HepG2 (cell line): Measurements from ENCODE around the gene CTNNA1. TPM values are rescaled to one million over a fixed set of nuclear protein-coding genes. Genes with fewer than 3 reads are reported as not detected.

ENCODE experiments used
- ATAC-seq: fragments of 200-7000 bp; cut with Tn5 transposase; 3 replicates; pipeline ENCODE4 v1.9.1; 2020; ENCODE audit warnings: mild to moderate bottlenecking, moderate library complexity
- BruUV-seq: library from RNA; stranded (reverse); fragments of 400-500 nt; replicated peaks from 2 replicates; lab custom pipeline; 2021; lab: Mats Ljungman, UMichigan
- CTCF ChIA-PET: fragments of 300-600 bp; formaldehyde crosslinking; extraction: SDS; loops from one replicate; lab custom pipeline; 2021; ENCODE audit warnings: low total read pairs, inconsistent platforms, low intra/inter-chr PET ratio; lab: Yijun Ruan, JAX
- POLR2A ChIA-PET: fragments of 350-600 bp; sonication (Branson Sonifier 250); formaldehyde crosslinking; loops from one replicate; lab custom pipeline; 2020; ENCODE audit warnings: antibody characterized with exemption, inconsistent platforms; lab: Yijun Ruan, JAX
- DNase-seq: peaks from one replicate; pipeline ENCODE4 v3.0.0-alpha.2; 2015; ENCODE audit warnings: low spot score
- FAIRE-seq: peaks from 3 replicates; lab custom pipeline; 2011; peaks lifted over from hg19 to GRCh38; lab: Jason Lieb, UNC
- H2AFZ ChIP-seq: one replicate; pipeline ENCODE4 v1.6.1; 2011; ENCODE audit warnings: low read length, inconsistent platforms
- H3K27ac ChIP-seq: fragments of 300-600 bp; 3 replicates; pipeline ENCODE4 v1.8.0; 2011; ENCODE audit warnings: mixed run types, mild to moderate bottlenecking, mixed read lengths, low read length, inconsistent platforms; ENCODE audit not compliant: insufficient read depth; ENCODE audit errors: extremely low read length
- H3K27me3 ChIP-seq, 2 experiments: fragments of 200-600 bp in 1 of 2; 2 replicates in 1 of 2; 3 replicates in 1 of 2; pipeline versions ENCODE4 v1.6.0 to v1.8.0; 2011; ENCODE audit warnings: low read length in 2 of 2, mild to moderate bottlenecking in 2 of 2, moderate library complexity in 2 of 2, inconsistent platforms in 1 of 2; ENCODE audit not compliant: insufficient read depth in 2 of 2, control insufficient read depth in 1 of 2
- H3K36me3 ChIP-seq, 2 experiments: fragments of 200-600 bp in 1 of 2; replicated peaks in 1 of 2; 2 replicates in 1 of 2; 3 replicates in 1 of 2; pipeline versions ENCODE4 v1.5.1 to v1.8.0; 2011; ENCODE audit warnings: low read length in 2 of 2, inconsistent platforms in 1 of 2; ENCODE audit not compliant: insufficient read depth in 2 of 2, control insufficient read depth in 1 of 2
- H3K4me1 ChIP-seq: 2 replicates; pipeline ENCODE4 v1.5.1; 2012; ENCODE audit warnings: low read length, inconsistent platforms; ENCODE audit not compliant: insufficient read depth
- H3K4me2 ChIP-seq: 2 replicates; pipeline ENCODE4 v1.6.0; 2011; ENCODE audit warnings: low read depth, low read length, inconsistent platforms
- H3K4me3 ChIP-seq, 3 experiments: fragments of 200-600 bp in 1 of 3; sonication (generic), shearing (Covaris generic) in 1 of 3; replicated peaks in 1 of 3; 2 replicates each; pipeline ENCODE4 v1.5.1; 2011 to 2016; ENCODE audit warnings: low read length in 3 of 3, inconsistent platforms in 2 of 3, low read depth in 2 of 3, mild to moderate bottlenecking in 2 of 3, control low read depth in 1 of 3, mixed read lengths in 1 of 3; ENCODE audit not compliant: insufficient read depth in 1 of 3
- H3K79me2 ChIP-seq: one replicate; pipeline ENCODE4 v1.6.1; 2011; ENCODE audit warnings: low read length, inconsistent platforms; ENCODE audit not compliant: insufficient read depth
- H3K9ac ChIP-seq: 2 replicates; pipeline ENCODE4 v1.6.0; 2011; ENCODE audit warnings: mild to moderate bottlenecking, low read depth, low read length, inconsistent platforms; ENCODE audit not compliant: insufficient read depth
- H3K9me3 ChIP-seq: 2 replicates; pipeline ENCODE4 v1.5.1; 2012; ENCODE audit warnings: mild to moderate bottlenecking, low read length
- H4K20me1 ChIP-seq: 2 replicates; pipeline ENCODE4 v1.6.0; 2011; ENCODE audit warnings: inconsistent platforms, mild to moderate bottlenecking, low read length, moderate library complexity; ENCODE audit not compliant: insufficient read depth
- CCAR2 ChIP-seq: fragments of 200-400 bp; formaldehyde crosslinking; optimal IDR thresholded peaks from 2 replicates; pipeline ENCODE3; 2018; ENCODE audit warnings: low read depth, mild to moderate bottlenecking, low read length, moderate library complexity
- GATAD2A ChIP-seq: IDR thresholded peaks from 2 replicates; pipeline ENCODE4 v1.6.1; 2016
- HCFC1 ChIP-seq: fragments of 150-350 bp; IDR thresholded peaks from 2 replicates; pipeline ENCODE4 v1.6.1; 2014; ENCODE audit warnings: low read depth, low read length
- IRF2 ChIP-seq: IDR thresholded peaks from 2 replicates; pipeline ENCODE4 v1.6.1; 2018; ENCODE audit warnings: missing genetic modification reagents, missing compliant biosample characterization
- MED1 ChIP-seq: sonication (generic); formaldehyde crosslinking; IDR thresholded peaks from 2 replicates; pipeline ENCODE4 v1.4.0; 2020; ENCODE audit warnings: missing genetic modification reagents
- TCF12 ChIP-seq, 2 experiments: fragments of 450-650 bp in 1 of 2; sonication (generic) in 1 of 2; formaldehyde crosslinking in 1 of 2; IDR thresholded peaks; 2 replicates each; pipeline versions ENCODE4 v1.6.1 to v1.8.0; 2017 to 2022; ENCODE audit warnings: antibody characterized with exemption in 1 of 2, mild to moderate bottlenecking in 1 of 2, missing genetic modification reagents in 1 of 2, moderate library complexity in 1 of 2
- ZNF225 ChIP-seq: sonication (generic); formaldehyde crosslinking; IDR thresholded peaks from 2 replicates; pipeline ENCODE4 v1.4.0; 2020; ENCODE audit warnings: mild to moderate bottlenecking, missing genetic modification reagents
- WGBS: methylation state at CpG from one replicate; pipeline ENCODE4 v1.1.6; 2017; ENCODE audit warnings: low lambda C conversion rate; 5-methylcytosine and 5-hydroxymethylcytosine counted together
- in situ Hi-C: cut with HindIII; loops from 2 replicates; pipeline ENCODE4 v1.10.0; 2017; ENCODE audit warnings: low pct_unique_long_range_greater_than_20kb; ENCODE audit not compliant: extremely low pct_ligation_motif_present
- intact Hi-C: fragments of 100-400 bp; cut with micrococcal nuclease; formaldehyde crosslinking; loops from one replicate; pipeline ENCODE4 v1.10.0; 2022; ENCODE audit not compliant: unreplicated experiment
- polyA plus RNA-seq, 8 experiments: library from polyadenylated mRNA; depleted of rRNA in 3 of 8; stranded (reverse) in 7 of 8; unstranded in 1 of 8; fragments of >200 nt; fragmentation: Illumina TruSeq in 4 of 8; extraction: Trizol in 4 of 8; gene quantifications; 2 replicates each; pipeline versions ENCODE4 v1.2.1 to v1.2.3, GENCODE V29; 2011 to 2016; ENCODE audit warnings: low read depth in 4 of 8, missing spikeins in 1 of 8, mixed read lengths in 1 of 8; ENCODE audit not compliant: insufficient read depth in 1 of 8
- total RNA-seq, 5 experiments: library from RNA; depleted of rRNA; stranded (reverse); fragments of >200 nt; fragmentation: Illumina TruSeq; extraction: Trizol; gene quantifications; 2 replicates each; pipeline ENCODE4 v1.2.3, GENCODE V29; 2016; ENCODE audit warnings: low read depth in 1 of 5
- TF ChIP-seq, protein P1 (sequence below): sonication (generic); formaldehyde crosslinking; IDR thresholded peaks from 2 replicates; pipeline ENCODE4 v1.4.0; 2020; ENCODE audit warnings: missing genetic modification reagents
- TF ChIP-seq, protein P2 (sequence below), 2 experiments: IDR thresholded peaks; 2 replicates each; pipeline ENCODE4 v1.6.1; 2011 to 2012; ENCODE audit warnings: low read length in 2 of 2, borderline replicate concordance in 1 of 2, low read depth in 1 of 2, mild to moderate bottlenecking in 1 of 2, moderate library complexity in 1 of 2
- TF ChIP-seq, protein P3 (sequence below): sonication (generic); formaldehyde crosslinking; IDR thresholded peaks from 2 replicates; pipeline ENCODE4 v1.8.0; 2022; ENCODE audit warnings: missing genetic modification reagents, mild to moderate bottlenecking, inconsistent platforms, borderline replicate concordance
- TF ChIP-seq, protein P4 (sequence below): sonication (generic); formaldehyde crosslinking; IDR thresholded peaks from 2 replicates; pipeline ENCODE4 v1.4.0; 2020; ENCODE audit warnings: missing genetic modification reagents
- TF ChIP-seq, protein P5 (sequence below): sonication (generic); formaldehyde crosslinking; IDR thresholded peaks from 2 replicates; pipeline ENCODE4 v1.8.1; 2023; ENCODE audit warnings: mild to moderate bottlenecking, missing genetic modification reagents

CTNNA1 gene
- total and polyA plus RNA-seq, 2 of the 13 experiments (the other 11 are each of a cell fraction or from before 2014, with no cell fraction given) = 66.8 to 162 TPM

DNA sequence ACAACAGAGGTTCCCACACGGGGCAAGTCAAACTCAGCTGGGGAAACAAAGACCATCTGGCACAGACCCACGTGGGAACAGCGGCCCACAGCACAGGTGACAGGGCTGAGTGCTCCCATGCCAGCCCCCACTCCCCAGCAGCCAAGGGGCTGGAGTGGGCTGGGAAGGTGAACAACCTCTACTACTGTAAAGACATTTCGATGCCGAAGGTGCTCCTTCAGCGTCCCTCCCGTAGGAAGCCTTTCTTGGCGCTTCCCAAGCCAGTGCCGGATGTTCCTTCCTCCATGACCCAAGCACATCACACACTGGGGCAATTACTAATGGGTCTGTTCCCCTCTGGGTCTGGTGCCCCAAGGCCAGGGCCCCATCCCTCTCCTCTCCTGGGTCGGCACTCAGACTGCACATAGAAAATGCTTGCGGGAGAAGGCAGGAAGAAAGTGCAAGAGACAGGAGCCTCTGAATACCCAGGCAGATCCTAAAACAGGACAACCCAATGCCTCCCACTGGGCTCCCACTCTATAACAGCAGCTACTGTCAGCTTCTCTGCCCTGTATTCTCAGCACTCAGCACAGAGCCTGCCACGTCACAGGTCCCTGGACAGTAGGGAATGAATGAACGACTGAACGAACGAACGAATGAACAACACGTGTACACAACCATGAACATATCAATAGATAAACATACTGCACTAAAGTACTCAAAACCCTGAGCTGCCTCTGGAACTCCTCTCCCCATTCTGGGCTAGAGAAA is 198.9 kb downstream of the CTNNA1 start:
- intact Hi-C loops (no loop called here), in situ Hi-C loops (loop anchor here (25.0 kb wide), 1 partner anchor 310 kb away; no protein-coding TSS in a partner anchor)
- DNase-seq = no peak
- H3K4me1 ChIP-seq = peaks cover 32% of the 10 kb centered on the region
- no peaks in the 10 kb centered on the region; a peak in 2 of 5 replicates for H3K36me3 ChIP-seq
- H3K9ac ChIP-seq = no peak overlapping the region
- H3K79me2 ChIP-seq = no peaks in the 10 kb centered on the region
- H3K9me3 ChIP-seq = no peaks in the 10 kb centered on the region
- H3K4me2 ChIP-seq = no peak overlapping the region
- no peaks in the 10 kb centered on the region for H4K20me1 ChIP-seq
- ChIA-PET POLR2A (interaction anchor here (4.5 kb wide), 1 partner anchor 12 kb away, joined by 25 read pairs; no protein-coding TSS in a partner anchor), CTCF (no interaction called here)
- no peak overlapping the region for H3K27ac ChIP-seq
- no peak overlapping the region for H2AFZ ChIP-seq
- WGBS = 97% methylated on average over 9 of the region's 17 CpGs
- ATAC-seq = no peak
- FAIRE-seq = no peak
- no peaks in the 10 kb centered on the region for H3K27me3 ChIP-seq
- no peak overlapping the region for H3K4me3 ChIP-seq
- BruUV-seq = no TSS peak
- TF ChIP-seq, protein P1, sequence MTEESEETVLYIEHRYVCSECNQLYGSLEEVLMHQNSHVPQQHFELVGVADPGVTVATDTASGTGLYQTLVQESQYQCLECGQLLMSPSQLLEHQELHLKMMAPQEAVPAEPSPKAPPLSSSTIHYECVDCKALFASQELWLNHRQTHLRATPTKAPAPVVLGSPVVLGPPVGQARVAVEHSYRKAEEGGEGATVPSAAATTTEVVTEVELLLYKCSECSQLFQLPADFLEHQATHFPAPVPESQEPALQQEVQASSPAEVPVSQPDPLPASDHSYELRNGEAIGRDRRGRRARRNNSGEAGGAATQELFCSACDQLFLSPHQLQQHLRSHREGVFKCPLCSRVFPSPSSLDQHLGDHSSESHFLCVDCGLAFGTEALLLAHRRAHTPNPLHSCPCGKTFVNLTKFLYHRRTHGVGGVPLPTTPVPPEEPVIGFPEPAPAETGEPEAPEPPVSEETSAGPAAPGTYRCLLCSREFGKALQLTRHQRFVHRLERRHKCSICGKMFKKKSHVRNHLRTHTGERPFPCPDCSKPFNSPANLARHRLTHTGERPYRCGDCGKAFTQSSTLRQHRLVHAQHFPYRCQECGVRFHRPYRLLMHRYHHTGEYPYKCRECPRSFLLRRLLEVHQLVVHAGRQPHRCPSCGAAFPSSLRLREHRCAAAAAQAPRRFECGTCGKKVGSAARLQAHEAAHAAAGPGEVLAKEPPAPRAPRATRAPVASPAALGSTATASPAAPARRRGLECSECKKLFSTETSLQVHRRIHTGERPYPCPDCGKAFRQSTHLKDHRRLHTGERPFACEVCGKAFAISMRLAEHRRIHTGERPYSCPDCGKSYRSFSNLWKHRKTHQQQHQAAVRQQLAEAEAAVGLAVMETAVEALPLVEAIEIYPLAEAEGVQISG (CRISPR knock-in tag) = no peak
- TF ChIP-seq, protein P2, sequence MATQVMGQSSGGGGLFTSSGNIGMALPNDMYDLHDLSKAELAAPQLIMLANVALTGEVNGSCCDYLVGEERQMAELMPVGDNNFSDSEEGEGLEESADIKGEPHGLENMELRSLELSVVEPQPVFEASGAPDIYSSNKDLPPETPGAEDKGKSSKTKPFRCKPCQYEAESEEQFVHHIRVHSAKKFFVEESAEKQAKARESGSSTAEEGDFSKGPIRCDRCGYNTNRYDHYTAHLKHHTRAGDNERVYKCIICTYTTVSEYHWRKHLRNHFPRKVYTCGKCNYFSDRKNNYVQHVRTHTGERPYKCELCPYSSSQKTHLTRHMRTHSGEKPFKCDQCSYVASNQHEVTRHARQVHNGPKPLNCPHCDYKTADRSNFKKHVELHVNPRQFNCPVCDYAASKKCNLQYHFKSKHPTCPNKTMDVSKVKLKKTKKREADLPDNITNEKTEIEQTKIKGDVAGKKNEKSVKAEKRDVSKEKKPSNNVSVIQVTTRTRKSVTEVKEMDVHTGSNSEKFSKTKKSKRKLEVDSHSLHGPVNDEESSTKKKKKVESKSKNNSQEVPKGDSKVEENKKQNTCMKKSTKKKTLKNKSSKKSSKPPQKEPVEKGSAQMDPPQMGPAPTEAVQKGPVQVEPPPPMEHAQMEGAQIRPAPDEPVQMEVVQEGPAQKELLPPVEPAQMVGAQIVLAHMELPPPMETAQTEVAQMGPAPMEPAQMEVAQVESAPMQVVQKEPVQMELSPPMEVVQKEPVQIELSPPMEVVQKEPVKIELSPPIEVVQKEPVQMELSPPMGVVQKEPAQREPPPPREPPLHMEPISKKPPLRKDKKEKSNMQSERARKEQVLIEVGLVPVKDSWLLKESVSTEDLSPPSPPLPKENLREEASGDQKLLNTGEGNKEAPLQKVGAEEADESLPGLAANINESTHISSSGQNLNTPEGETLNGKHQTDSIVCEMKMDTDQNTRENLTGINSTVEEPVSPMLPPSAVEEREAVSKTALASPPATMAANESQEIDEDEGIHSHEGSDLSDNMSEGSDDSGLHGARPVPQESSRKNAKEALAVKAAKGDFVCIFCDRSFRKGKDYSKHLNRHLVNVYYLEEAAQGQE (IDR thresholded peaks at IDR 0.05; ENCODE audit: borderline replicate concordance in 1 of 2, low read depth in 1 of 2, low read length in 2 of 2) = no peak
- TF ChIP-seq TCF12 (IDR thresholded peaks at IDR 0.05) (no peak), TCF12 (CRISPR knock-in tag; IDR thresholded peaks at IDR 0.05) (no peak), ZNF225 (CRISPR knock-in tag) (no peak), MED1 (no peak), HCFC1 (no peak), CCAR2 (no peak), IRF2 (CRISPR knock-in tag) (no peak), GATAD2A (CRISPR knock-in tag) (no peak)
- TF ChIP-seq, protein P3, sequence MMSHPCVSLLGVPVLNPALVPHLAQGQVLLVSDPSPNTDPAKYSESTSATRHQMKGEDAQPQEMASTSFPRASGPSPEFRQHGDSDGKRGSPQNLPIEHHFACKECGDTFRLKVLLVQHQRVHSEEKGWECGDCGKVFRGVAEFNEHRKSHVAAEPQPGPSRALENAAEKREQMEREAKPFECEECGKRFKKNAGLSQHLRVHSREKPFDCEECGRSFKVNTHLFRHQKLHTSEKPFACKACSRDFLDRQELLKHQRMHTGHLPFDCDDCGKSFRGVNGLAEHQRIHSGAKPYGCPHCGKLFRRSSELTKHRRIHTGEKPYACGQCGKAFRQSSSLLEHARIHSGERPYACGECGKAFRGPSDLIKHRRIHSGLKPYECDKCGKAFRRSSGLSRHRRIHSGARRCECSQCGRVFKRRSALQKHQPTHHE = no peak
- TF ChIP-seq, protein P4, sequence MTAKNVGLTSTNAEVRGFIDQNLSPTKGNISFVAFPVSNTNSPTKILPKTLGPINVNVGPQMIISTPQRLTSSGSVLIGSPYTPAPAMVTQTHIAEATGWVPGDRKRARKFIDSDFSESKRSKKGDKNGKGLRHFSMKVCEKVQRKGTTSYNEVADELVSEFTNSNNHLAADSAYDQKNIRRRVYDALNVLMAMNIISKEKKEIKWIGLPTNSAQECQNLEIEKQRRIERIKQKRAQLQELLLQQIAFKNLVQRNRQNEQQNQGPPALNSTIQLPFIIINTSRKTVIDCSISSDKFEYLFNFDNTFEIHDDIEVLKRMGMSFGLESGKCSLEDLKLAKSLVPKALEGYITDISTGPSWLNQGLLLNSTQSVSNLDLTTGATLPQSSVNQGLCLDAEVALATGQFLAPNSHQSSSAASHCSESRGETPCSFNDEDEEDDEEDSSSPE (CRISPR knock-in tag) = no peak
- TF ChIP-seq, protein P5, sequence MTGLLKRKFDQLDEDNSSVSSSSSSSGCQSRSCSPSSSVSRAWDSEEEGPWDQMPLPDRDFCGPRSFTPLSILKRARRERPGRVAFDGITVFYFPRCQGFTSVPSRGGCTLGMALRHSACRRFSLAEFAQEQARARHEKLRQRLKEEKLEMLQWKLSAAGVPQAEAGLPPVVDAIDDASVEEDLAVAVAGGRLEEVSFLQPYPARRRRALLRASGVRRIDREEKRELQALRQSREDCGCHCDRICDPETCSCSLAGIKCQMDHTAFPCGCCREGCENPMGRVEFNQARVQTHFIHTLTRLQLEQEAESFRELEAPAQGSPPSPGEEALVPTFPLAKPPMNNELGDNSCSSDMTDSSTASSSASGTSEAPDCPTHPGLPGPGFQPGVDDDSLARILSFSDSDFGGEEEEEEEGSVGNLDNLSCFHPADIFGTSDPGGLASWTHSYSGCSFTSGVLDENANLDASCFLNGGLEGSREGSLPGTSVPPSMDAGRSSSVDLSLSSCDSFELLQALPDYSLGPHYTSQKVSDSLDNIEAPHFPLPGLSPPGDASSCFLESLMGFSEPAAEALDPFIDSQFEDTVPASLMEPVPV (CRISPR knock-in tag) = no peak
